Fibroblast of skin of left biceps (primary cell): ENCODE measurements around the gene CLEC4M.
"Not testable (repeated sequence)": the region's sequence is repeated elsewhere in the genome, so short reads cannot be mapped to it uniquely, and the experiment has no call there.

ENCODE experiments used
- DNase-seq, 2 experiments: peaks; one replicate each; pipeline ENCODE4 v3.0.0-alpha.2; 2013; ENCODE audit warnings: low read depth in 2 of 2

CLEC4M gene

GRCh38 chr19:7742575-7742974 is 20.5 kb upstream of the CLEC4M start:
- no peak for DNase-seq

DNA sequence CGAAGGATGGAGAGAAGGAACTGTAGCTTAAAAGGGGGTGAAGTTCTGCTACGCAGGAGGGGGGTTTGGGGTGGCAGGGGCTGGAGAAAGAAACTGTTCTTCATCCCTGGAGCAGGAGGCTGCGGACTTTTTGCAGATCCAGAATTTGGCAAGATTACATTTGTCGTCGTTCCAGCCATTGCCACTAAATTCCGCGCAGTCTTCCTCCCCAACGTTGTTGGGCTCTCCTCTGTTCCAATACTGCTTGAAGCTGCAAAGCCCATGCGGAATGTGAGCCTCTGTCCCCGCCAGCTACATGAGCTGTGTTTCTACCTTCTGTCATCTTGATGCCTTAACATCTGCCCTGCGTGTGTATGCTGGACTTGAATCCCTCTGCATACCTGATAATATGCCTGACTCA is 20.1 kb upstream of the CLEC4M start:
- no peak for DNase-seq

DNA sequence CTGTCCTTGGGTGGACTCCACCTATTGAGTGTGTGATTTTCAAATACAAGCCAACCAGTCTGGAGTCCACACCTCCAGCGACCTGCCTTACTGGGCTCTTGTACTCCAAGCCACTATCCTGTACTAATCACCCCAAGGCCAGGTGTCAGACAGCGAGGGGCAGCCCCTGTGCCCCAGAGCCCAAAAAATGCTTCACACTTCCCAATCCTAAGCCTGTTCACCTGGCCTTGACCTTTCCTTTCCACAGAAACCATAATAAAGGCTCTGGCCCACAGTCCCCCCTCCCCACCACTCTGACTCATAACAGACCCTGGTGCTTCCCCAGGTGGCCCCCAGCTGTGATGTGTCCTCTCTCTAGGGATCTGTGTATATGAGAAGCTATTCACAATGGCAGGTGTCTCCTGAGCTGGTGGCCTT is 19.6 kb upstream of the CLEC4M start:
- DNase-seq, result no peak

- DNase-seq, result no peak
These were observed 18.8 kb upstream of the CLEC4M start for GRCh38 chr19:7744199-7744786.

DNA sequence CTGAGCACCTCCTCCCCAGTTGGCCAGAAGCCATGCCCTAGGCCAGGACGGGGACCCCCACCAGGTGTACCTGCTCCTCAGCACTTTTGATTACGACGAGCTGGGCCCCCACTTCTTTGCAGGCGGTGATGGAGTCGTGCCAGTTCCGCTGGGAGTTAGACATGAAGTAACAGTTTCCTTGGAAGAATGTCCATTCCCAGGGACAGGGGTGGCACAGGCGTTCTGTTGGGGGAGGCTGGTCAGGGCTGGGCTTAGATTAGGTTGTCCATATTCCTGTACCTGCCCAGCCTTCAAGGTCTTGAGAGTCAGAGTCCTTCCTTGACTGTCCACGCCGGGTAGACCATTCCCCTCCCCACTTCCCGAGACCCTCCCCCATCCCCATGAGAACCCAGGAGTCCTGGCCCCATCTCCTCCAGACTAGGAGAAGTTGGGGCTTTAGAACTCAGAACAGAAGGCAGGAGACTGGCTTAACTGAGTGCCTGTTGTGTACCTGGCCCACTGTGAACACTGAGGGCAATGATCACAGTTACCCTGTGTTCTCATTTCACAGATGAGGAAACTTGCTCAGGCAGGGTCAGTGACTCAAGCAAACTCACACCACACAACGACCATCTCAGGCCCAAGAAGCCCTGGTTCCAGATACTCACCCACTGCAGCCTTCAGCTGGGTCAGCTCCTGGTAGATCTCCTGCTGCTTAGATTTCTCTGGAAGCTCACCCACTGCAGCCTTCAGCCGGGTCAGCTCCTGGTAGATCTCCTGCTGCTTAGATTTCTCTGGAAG is 18.0 kb upstream of the CLEC4M start:
- no peak for DNase-seq

DNA sequence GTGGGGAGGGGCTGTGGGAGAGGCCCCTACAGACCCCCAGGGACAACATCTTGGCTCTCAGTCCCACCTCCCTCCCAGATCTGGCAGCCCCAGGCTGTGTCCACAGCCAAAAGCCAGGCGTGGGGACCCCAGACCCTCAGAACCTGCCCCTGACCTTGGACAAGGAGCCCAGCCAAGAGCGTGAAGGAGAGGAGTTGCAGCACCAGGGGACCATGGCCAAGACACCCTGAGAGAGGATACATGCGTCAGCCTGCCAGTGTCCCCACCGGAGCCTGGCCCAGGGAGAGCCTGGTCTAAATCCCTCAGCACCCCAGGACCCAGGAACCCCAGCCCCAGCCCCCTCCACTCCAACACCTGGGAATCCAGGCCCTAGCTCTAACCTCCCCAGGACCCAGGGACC is 16.7 kb upstream of the CLEC4M start:
- not testable (repeated sequence) for DNase-seq

DNA sequence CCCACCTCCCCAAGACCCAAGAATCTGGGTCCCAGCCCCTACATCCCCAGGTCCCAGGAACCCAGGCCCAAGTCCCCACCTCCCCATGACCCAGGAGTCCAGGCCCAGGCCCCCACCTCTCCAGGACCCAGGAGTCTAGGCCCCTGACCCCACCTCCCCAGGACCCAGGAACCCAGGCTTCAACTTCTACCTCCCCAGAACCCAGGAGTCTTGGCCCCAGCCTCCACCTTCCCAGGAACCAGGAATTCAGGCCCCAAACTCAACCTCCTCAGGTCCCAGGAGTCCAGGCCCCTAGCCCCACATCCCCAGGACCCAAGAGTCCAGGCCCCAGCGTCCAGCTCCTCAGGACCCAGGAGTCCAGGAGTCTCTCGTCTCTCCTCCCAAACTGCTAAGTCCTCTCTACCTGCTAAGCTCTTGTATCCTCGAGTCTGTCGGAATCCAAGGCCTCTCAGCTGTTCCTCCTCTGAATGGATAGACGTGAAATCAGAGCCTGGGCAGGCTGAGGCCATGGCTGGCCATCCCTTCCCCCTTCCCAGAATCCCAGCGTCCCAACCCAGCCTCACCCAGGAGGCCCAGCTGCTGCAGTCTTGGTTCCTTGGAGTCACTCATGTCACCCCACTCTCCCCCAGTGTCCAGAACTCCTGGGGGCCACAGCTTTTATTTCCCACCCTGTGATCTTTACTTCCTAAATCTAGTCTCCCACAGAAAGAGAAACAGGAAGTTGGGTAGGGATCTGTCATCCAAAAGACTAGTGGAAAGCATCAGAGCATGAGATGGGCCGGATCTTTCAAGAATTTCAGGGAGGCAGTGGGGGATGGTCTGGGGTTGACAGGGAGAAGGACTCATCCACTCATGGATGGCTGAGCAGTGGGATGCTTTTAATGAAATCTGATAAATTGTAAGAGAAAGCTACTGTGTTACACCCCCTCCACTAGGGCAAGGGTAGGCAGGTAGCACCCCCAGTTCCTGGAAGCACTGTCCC is 15.8 kb upstream of the CLEC4M start, which contains the start of gene CD209:
TSS of gene CD209 (minus strand) at position 632 of the 982 bp plus-strand sequence. CDS start at position 609, 23 bp downstream.
- DNase-seq, result no peak

DNA sequence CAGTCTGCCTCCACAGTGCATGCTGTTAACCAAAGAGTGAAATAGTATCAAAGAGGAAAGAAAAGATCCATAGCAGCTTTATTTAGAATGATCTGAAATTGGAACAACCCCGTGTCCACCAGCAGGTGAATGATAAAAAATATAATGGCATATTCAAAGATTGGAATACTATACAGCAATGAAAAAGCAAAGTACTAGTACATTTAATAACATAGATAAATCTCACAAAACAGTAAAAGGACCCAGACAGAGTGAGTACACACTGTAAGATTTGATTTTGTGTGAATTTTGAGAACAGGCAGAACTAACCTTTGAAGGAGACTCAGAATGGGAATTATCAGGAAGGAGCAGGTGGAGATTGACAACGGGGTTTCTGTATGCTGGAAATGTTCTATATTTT is 14.9 kb upstream of the CLEC4M start:
- DNase-seq, result no peak

DNA sequence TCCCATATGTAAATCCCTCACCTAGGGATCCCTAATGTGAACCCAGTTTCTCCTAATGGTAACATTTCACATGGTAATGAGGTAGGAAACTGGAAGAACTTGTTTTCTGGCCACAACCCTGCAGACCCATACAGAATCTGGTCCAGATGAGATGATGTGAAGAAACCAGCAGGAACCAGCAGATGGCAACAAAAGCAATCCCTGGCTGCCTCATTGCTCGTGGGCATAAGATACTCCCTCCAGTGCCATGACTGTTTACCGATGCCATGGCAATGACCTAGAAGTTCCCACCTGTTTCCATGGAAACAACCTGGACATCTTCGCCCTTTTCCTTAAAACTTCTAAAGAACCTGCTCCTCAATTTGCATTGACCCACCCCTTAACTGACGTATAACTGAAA is 14.3 kb upstream of the CLEC4M start:
- no peak for DNase-seq

GRCh38 chr19:7751157-7751783 is 11.8 kb upstream of the CLEC4M start:
- no peak for DNase-seq

- DNase-seq, result no peak
These were observed 6.8 kb upstream of the CLEC4M start for GRCh38 chr19:7756258-7756657.

DNA sequence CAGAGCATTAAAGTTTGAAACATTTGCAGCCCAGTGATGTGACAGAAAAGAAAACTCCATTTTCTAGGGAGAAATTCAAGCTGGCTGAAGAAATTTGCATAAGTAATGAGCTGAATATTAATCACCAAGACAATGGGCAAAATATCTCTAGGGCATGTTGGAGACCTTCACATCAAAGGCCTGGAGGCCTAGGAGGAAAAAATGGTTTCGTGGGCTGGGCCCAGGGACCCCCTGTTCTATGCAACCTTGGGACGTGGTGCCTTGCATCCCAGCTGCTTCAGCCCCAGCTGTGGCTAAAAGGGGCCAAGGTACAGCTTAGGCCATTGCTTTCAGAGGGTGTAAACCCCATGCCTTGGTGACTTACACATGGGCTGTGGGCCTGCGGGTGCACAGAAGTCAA is 5.7 kb upstream of the CLEC4M start:
- DNase-seq, result no peak

DNA sequence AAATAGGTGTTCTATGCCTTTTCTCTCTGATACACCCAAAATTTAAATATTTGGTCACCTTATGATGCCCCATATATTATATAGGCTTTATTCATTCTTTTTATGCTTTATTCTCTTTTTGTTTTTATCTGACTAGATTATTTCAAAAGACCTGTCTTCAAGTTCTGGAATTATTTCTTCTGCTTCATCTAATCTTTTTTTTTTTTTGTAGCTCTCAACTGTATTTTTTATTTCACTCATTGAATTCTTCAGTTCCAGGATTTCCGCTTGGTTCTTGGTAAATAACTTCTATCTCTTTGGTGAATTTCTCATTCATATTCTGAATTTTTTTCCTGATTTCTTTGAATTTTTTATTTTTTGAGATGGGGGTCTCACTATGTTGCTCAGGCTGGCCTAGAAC is 3.9 kb upstream of the CLEC4M start:
- DNase-seq, result no peak

GRCh38 chr19:7763696-7764095 is 653 bp downstream of the CLEC4M start:
- DNase-seq, result no peak

DNA sequence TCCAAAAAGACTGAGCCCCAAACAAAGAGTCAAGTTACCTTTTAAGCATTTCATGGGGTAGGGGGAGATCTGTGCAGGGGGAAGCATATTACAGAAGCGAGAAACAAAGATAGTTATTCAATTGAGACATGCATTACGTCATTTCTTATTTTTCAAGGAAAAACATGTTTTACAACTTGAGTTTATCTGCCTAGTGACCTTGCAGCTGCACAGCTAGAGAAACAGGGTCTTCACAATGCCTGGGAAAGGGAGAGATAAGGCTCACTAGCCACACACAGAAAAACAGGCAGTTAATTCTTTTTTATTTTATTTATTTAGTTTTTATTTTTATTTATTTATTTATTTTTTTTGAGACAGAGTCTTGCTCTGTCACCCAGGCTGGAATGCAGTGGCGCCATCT is 1.1 kb downstream of the CLEC4M start:
- DNase-seq, result not testable (repeated sequence)

DNA sequence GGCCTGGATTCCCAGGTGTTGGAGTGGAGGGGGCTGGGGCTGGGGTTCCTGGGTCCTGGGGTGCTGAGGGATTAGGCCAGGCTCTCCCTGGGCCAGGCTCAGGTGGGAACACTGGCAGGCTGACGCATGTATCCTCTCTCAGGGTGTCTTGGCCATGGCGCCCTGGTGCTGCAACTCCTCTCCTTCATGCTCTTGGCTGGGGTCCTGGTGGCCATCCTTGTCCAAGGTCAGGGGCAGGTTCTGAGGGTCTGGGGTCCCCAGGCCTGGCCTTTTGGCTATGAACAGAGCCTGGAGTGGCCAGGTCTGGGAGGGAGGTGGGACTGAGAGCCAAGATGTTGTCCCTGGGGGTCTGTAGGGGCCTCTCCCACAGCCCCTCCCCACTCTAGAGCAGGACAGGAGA is 2.0 kb downstream of the CLEC4M start:
- not testable (repeated sequence) for DNase-seq

- DNase-seq, result no peak
These were observed 3.5 kb downstream of the CLEC4M start for GRCh38 chr19:7766535-7766934.

DNA sequence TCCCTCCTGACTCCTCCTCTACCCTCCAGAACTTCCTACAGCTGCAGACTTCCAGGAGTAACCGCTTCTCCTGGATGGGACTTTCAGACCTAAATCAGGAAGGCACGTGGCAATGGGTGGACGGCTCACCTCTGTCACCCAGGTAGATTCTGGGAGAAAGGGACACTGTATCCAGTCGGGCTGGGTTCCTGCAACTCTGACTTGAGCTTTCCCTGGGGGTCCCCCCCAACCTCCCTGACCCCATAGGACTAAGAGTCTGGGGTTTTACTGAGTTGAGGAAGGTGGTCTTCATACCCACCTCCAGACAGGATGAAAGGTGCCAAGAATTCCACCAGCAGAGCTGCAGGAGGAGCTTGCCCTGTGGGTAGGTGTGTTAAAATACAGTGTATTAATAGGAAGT is 4.4 kb downstream of the CLEC4M start:
- DNase-seq, result no peak

DNA sequence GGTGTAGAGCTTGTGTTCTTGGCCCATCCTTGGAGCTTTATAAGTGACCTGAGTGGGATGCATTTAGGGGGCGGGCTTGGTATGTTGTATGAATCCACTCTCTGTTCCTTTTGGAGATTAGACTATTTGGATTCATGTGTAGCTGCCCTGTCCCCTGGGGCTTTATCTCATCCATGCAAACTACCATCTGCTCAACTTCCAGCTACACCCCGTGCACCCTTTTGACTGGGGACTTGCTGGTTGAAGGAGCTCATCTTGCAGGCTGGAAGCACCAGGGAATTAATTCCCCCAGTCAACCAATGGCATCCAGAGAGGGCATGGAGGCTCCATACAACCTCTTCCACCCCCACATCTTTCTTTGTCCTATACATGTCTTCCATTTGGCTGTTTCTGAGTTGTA is 6.1 kb downstream of the CLEC4M start:
- no peak for DNase-seq

- no peak for DNase-seq
These were observed 8.0 kb downstream of the CLEC4M start for GRCh38 chr19:7771072-7771471.

- DNase-seq, result peak; percentile 29 to 45
These were observed 9.8 kb downstream of the CLEC4M start for GRCh38 chr19:7772752-7773291.

GRCh38 chr19:7773841-7774240 is 10.8 kb downstream of the CLEC4M start:
- no peak for DNase-seq
